Activated CD4-positive, alpha-beta T cell treated with anti-CD3 and anti-CD28 coated beads for 36 hours (primary cell): ENCODE measurements around the gene SYNE1. TPM values are rescaled to one million over a fixed set of nuclear protein-coding genes. Genes with fewer than 3 reads are reported as not detected.
"Not testable (repeated sequence)": the region's sequence is repeated elsewhere in the genome, so short reads cannot be mapped to it uniquely, and the experiment has no call there.

Experiments used
- ATAC-seq: fragments of 200-7000 bp; cut with Tn5 transposase; one replicate; pipeline ENCODE4 v1.10.0; 2021; ENCODE audit warnings: mild to moderate bottlenecking, moderate library complexity
- CTCF ChIA-PET: fragments of 350-600 bp; sonication (Branson Sonifier 250); formaldehyde crosslinking; loops from one replicate; lab custom pipeline; 2021; ENCODE audit warnings: antibody characterized with exemption; lab: Charles Lee
- POLR2A ChIA-PET: fragments of 350-600 bp; sonication (Branson Sonifier 250); formaldehyde crosslinking; loops from one replicate; lab custom pipeline; 2021; ENCODE audit warnings: antibody characterized with exemption, inconsistent platforms; lab: Charles Lee
- DNase-seq: peaks from one replicate; pipeline ENCODE4 v3.0.0-alpha.2; 2020
- H3K27ac Mint-ChIP-seq: one replicate; pipeline ENCODE4 v1.8.0; 2021; ENCODE audit warnings: mixed read lengths
- H3K27me3 Mint-ChIP-seq: one replicate; pipeline ENCODE4 v1.8.0; 2021; ENCODE audit warnings: mixed read lengths
- H3K36me3 Mint-ChIP-seq: one replicate; pipeline ENCODE4 v1.8.0; 2021; ENCODE audit warnings: low read depth, mixed read lengths
- H3K4me1 Mint-ChIP-seq: one replicate; pipeline ENCODE4 v1.8.0; 2021; ENCODE audit warnings: mixed read lengths
- H3K4me3 Mint-ChIP-seq: one replicate; pipeline ENCODE4 v1.8.0; 2021; ENCODE audit warnings: mild to moderate bottlenecking, moderate library complexity, mixed read lengths
- H3K9me3 Mint-ChIP-seq: one replicate; pipeline ENCODE4 v1.8.0; 2021; ENCODE audit warnings: low read depth, mixed read lengths
- intact Hi-C, 2 experiments: fragments of 100-400 bp; cut with DNase I in 1 of 2; cut with micrococcal nuclease in 1 of 2; formaldehyde crosslinking; loops; one replicate each; pipeline versions ENCODE4 v1.14.2 to v1.15.1; 2022 to 2024; cut with DNase I, micrococcal nuclease
- total RNA-seq, 2 experiments: library from RNA; stranded (reverse); gene quantifications; one replicate each; pipeline ENCODE4 v1.2.3, GENCODE V29; 2021

The SYNE1 gene
- total RNA-seq, 2 experiments from 2014 or later = 20.8 to 21.9 TPM

- H3K4me3 Mint-ChIP-seq = no peak overlapping the region
- H3K4me1 Mint-ChIP-seq = peaks cover 3% of the 10 kb centered on the region
- no peak overlapping the region for H3K27ac Mint-ChIP-seq
- no peaks in the 10 kb centered on the region for H3K27me3 Mint-ChIP-seq
- ATAC-seq (no peak), DNase-seq (no peak)
- H3K36me3 Mint-ChIP-seq = no peaks in the 10 kb centered on the region
- H3K9me3 Mint-ChIP-seq = no peaks in the 10 kb centered on the region
- intact Hi-C loops = no loop called here
- ChIA-PET CTCF (interaction anchor here (0.6 kb wide), 1 partner anchor 653 kb away, joined by 4 read pairs; no protein-coding TSS in a partner anchor), POLR2A (no interaction called here)
These were observed 542.9 kb downstream of the SYNE1 start for GRCh38 chr6:152094276-152094675.

DNA sequence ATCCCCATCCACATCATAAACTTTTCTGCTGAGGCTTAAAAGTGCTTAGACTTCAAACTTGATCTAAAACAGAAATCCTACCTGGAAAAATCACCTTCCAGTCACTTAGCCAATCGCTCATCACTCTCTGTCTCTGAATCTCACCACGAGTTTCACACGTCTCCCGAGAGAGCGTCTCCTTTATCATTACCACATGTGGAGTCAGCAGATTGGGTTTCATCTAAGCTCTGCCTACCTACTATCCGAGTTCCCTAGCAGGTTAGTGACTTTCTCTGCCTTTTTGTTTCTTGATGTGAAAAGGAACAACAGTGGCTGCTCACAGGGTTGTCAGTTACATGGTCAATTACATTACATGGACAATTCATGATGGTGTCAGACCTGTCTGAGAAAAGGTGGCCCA, 543.5 kb downstream of the SYNE1 start:
- ChIA-PET CTCF (no interaction called here), POLR2A (no interaction called here)
- no peak for ATAC-seq
- no peaks in the 10 kb centered on the region for H3K9me3 Mint-ChIP-seq
- H3K4me3 Mint-ChIP-seq = no peak overlapping the region
- intact Hi-C loops = no loop called here
- no peak for DNase-seq
- H3K36me3 Mint-ChIP-seq = no peaks in the 10 kb centered on the region
- peaks cover 3% of the 10 kb centered on the region for H3K4me1 Mint-ChIP-seq
- no peaks in the 10 kb centered on the region for H3K27me3 Mint-ChIP-seq
- no peak overlapping the region for H3K27ac Mint-ChIP-seq

DNA sequence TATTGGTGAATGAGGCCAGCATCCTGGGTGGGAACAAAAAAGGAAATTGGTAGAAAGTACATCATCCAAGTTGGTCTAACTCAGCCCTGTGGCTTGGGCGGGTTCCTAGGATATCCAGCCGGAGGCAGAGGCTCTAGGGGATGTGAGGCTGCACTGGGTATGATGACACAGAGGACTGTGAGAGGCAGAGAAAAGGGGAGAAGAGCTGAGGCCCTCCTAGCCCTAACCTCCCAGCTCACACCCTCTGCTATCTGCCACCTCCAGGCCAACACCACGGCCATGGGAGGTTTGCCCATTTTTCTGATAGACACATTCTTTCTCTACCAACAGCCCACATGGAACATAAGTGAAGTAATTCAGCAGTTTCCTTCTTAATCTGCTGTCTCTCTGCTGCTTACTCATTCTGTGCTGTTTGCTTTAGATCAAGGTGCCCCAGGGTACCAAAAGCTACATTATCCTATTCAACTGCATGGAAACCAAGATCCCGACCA, 545.3 kb downstream of the SYNE1 start:
- Mint-ChIP-seq H3K4me3 (no peak overlapping the region), H3K36me3 (no peaks in the 10 kb centered on the region)
- ATAC-seq = no peak

DNA sequence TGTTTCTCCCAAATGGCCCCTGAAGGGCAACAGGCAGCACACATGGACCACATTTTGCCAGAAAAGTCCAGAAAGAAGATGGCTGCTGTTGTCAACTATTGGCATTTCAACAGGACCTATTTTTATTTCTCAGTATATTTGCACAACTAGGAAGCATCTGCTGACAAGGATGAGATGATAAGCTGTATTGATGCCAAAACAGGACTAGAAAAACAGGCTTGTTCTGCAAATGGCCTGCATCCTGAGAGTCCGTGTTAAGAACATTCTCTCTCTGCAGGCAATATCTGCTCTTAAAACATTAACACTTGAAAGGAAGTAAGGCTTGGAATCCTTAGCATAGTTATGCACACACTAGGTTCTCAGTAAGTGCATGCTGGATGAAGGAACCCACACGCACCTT, 546.0 kb downstream of the SYNE1 start:
- ATAC-seq (no peak), DNase-seq (no peak)
- peaks cover 3% of the 10 kb centered on the region for H3K4me1 Mint-ChIP-seq
- intact Hi-C loops = no loop called here
- no peak overlapping the region for H3K27ac Mint-ChIP-seq
- POLR2A ChIA-PET = no interaction called here
- H3K36me3 Mint-ChIP-seq = no peaks in the 10 kb centered on the region
- CTCF ChIA-PET = no interaction called here
- no peaks in the 10 kb centered on the region for H3K27me3 Mint-ChIP-seq
- H3K9me3 Mint-ChIP-seq = no peaks in the 10 kb centered on the region
- H3K4me3 Mint-ChIP-seq = no peak overlapping the region

More for the DNA sequence above, 545.3 kb downstream of the SYNE1 start:
- Mint-ChIP-seq H3K27ac (no peak overlapping the region), H3K4me1 (peaks cover 3% of the 10 kb centered on the region), H3K27me3 (no peaks in the 10 kb centered on the region), H3K9me3 (no peaks in the 10 kb centered on the region)
- DNase-seq = no peak
- intact Hi-C loops = no loop called here
- ChIA-PET CTCF (no interaction called here), POLR2A (no interaction called here)

- Mint-ChIP-seq H3K27ac (no peak overlapping the region), H3K9me3 (no peaks in the 10 kb centered on the region), H3K36me3 (no peaks in the 10 kb centered on the region), H3K4me1 (peaks cover 3% of the 10 kb centered on the region), H3K4me3 (no peak overlapping the region), H3K27me3 (no peaks in the 10 kb centered on the region)
- ATAC-seq (no peak), DNase-seq (no peak)
- intact Hi-C loops = no loop called here
- ChIA-PET CTCF (no interaction called here), POLR2A (no interaction called here)
These were observed 547.2 kb downstream of the SYNE1 start for GRCh38 chr6:152089992-152090391.

GRCh38 chr6:152087701-152088100, 549.5 kb downstream of the SYNE1 start:
- no peak overlapping the region for H3K4me3 Mint-ChIP-seq
- POLR2A ChIA-PET = no interaction called here
- no peak for ATAC-seq
- CTCF ChIA-PET = no interaction called here
- no peaks in the 10 kb centered on the region for H3K9me3 Mint-ChIP-seq
- H3K27me3 Mint-ChIP-seq = no peaks in the 10 kb centered on the region
- no peak overlapping the region for H3K27ac Mint-ChIP-seq
- H3K4me1 Mint-ChIP-seq = no peaks in the 10 kb centered on the region
- intact Hi-C loops = no loop called here
- no peak for DNase-seq
- no peaks in the 10 kb centered on the region for H3K36me3 Mint-ChIP-seq

DNA sequence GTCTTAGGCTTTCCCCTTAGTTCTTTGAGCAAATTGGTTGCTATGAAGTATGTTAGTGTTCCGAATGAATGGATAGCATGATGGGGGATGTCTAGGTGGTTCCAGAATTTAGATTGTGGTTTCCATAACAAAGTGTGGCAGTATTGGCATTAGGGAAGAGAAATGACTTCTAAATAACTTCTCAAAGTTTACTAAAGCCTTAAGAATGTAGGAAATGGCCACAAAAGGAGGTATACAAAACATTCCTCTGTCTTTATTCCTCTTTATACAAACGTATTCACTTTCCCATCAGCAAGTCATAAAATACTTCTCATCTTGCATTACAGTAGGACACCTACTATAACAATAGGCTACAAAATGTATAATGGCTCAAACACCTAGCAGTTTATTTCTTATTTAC, 550.1 kb downstream of the SYNE1 start:
- ChIA-PET CTCF (no interaction called here), POLR2A (no interaction called here)
- Mint-ChIP-seq H3K27me3 (no peaks in the 10 kb centered on the region), H3K9me3 (no peaks in the 10 kb centered on the region), H3K27ac (no peak overlapping the region), H3K4me3 (no peak overlapping the region), H3K4me1 (no peaks in the 10 kb centered on the region), H3K36me3 (no peaks in the 10 kb centered on the region)
- ATAC-seq (no peak), DNase-seq (no peak)
- intact Hi-C loops = no loop called here

GRCh38 chr6:152086223-152086873, 550.8 kb downstream of the SYNE1 start:
- no peak overlapping the region for H3K4me3 Mint-ChIP-seq
- ATAC-seq = no peak
- POLR2A ChIA-PET = no interaction called here
- no peaks in the 10 kb centered on the region for H3K4me1 Mint-ChIP-seq
- H3K36me3 Mint-ChIP-seq = no peaks in the 10 kb centered on the region
- no peak overlapping the region for H3K27ac Mint-ChIP-seq
- H3K27me3 Mint-ChIP-seq = peaks cover 2% of the 10 kb centered on the region
- no peak for DNase-seq
- H3K9me3 Mint-ChIP-seq = no peaks in the 10 kb centered on the region
- CTCF ChIA-PET = no interaction called here
- intact Hi-C loops = no loop called here

GRCh38 chr6:152085451-152085921, 551.7 kb downstream of the SYNE1 start:
- no peak for ATAC-seq
- H3K36me3 Mint-ChIP-seq = no peaks in the 10 kb centered on the region
- H3K27me3 Mint-ChIP-seq = peaks cover 3% of the 10 kb centered on the region
- H3K27ac Mint-ChIP-seq = no peak overlapping the region
- no peaks in the 10 kb centered on the region for H3K9me3 Mint-ChIP-seq
- DNase-seq = no peak
- POLR2A ChIA-PET = no interaction called here
- no peaks in the 10 kb centered on the region for H3K4me1 Mint-ChIP-seq
- no peak overlapping the region for H3K4me3 Mint-ChIP-seq
- intact Hi-C loops = no loop called here
- CTCF ChIA-PET = no interaction called here

DNA sequence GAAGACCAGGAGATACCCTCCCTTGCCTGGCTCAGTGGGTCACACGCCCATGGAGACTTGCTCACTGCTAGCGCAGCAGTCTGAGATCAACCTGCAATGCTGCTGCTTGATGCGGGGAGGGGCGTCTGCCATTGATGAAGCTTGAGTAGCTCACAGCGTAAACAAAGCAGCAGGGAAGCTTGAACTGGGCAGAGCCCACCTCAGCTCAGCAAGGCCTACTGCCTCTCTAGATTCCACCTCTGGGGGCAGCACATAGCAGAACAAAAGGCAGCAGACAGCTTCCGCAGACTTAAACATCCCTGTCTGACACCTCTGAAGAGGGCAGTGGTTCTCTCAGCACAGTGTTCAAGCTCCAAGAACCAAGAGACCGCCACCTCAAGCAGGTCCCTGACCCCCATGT, 558.4 kb downstream of the SYNE1 start:
- Mint-ChIP-seq H3K36me3 (peaks cover 11% of the 10 kb centered on the region), H3K27me3 (peaks cover 5% of the 10 kb centered on the region), H3K9me3 (peaks cover 15% of the 10 kb centered on the region), H3K27ac (no peak overlapping the region), H3K4me1 (no peaks in the 10 kb centered on the region), H3K4me3 (no peak overlapping the region)
- intact Hi-C loops = no loop called here
- no peak for ATAC-seq
- DNase-seq = no peak
- CTCF ChIA-PET = interaction anchor here (0.9 kb wide), 1 partner anchor 31 kb away, joined by 3 read pairs; no protein-coding TSS in a partner anchor
- POLR2A ChIA-PET = no interaction called here

GRCh38 chr6:152078001-152078400, 559.2 kb downstream of the SYNE1 start:
- Mint-ChIP-seq H3K27me3 (peaks cover 5% of the 10 kb centered on the region), H3K27ac (no peak overlapping the region), H3K9me3 (peaks cover 15% of the 10 kb centered on the region), H3K4me1 (no peaks in the 10 kb centered on the region), H3K36me3 (peaks cover 11% of the 10 kb centered on the region), H3K4me3 (no peak overlapping the region)
- ChIA-PET POLR2A (no interaction called here), CTCF (no interaction called here)
- DNase-seq (no peak), ATAC-seq (no peak)
- intact Hi-C loops = no loop called here

DNA sequence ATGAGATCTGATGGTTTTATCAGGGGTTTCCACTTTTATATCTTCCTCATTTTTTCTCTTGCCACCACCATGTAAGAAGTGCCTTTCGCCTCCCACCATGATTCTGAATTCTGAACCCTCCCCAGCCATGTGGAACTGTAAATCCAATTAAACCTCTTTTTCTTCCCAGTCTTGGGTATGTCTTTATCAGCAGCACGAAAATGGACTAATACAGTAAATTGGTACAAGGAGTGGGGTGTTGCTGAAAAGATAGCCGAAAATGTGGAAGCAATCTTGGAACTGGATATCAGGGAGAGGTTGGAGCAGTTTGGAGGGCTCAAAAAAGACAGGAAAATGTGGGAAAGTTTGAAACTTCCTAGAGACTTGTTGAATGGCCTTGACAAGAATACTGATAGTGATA, 560.9 kb downstream of the SYNE1 start:
- ATAC-seq, H3K27me3 Mint-ChIP-seq, H3K4me1 Mint-ChIP-seq, POLR2A ChIA-PET, H3K4me3 Mint-ChIP-seq, DNase-seq, CTCF ChIA-PET, intact Hi-C loops, H3K27ac Mint-ChIP-seq: not testable (repeated sequence)
- H3K36me3 Mint-ChIP-seq = peaks cover 11% of the 10 kb centered on the region
- peaks cover 15% of the 10 kb centered on the region for H3K9me3 Mint-ChIP-seq
